ENCODE results near the gene TMED8. TPM values are rescaled to one million over a fixed set of nuclear protein-coding genes. Genes with fewer than 3 reads are reported as not detected.

TMED8 gene
- total and polyA plus RNA-seq, 10 of the 15 experiments (the other 5 are each of a cell fraction or from before 2014, with no cell fraction given) = 7.3 to 39.1 (median 26.1) TPM

DNA sequence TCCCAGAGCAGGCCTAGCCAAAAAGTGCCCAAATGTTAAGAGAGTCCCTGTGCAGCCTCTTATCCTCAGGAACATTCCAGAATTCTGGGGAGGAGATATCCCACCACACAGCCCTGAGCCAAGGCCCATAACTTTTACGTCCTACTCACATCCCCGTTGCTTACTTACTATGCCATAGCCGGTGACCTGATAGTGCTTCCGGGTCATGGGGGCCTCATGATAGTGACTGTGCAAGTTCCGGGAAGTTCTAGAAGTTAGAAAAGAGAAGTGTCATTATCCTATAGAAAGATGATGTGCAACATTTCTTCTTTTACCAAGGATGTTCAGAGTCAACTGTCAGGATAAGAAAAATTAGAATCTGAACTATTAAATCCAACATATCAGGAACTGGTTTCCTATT is 90.3 kb downstream of the TMED8 start:
- no peak overlapping the region for H3K9ac ChIP-seq (ENCODE audit: control insufficient read depth, insufficient read depth, low read length)
- H3K36me3 ChIP-seq (ENCODE audit: control insufficient read depth in 2 of 2, insufficient read depth in 2 of 2, low read length in 1 of 2) = peaks cover 0 to 7% of the 10 kb centered on the region in 2 experiments; a peak in 3 of 4 replicates
- no peaks in the 10 kb centered on the region for H4K20me1 ChIP-seq (ENCODE audit: control insufficient read depth, insufficient read depth)
- intact Hi-C loops (cut with micrococcal nuclease; ENCODE audit: unreplicated experiment) (no loop called here), in situ Hi-C loops (cut with MboI) (no loop called here)
- no peak for FAIRE-seq
- no peak overlapping the region for H2AFZ ChIP-seq (ENCODE audit: control insufficient read depth, low read depth, low read length)
- no peaks in the 10 kb centered on the region for H3K79me2 ChIP-seq (ENCODE audit: control insufficient read depth, insufficient read depth, low read length)
- DNase-seq (ENCODE audit: low read depth, low spot score) = no peak
- CTCF ChIA-PET = interaction anchor here (1.2 to 2.8 kb wide), 3 partner anchors 14 to 133 kb away, joined by 4 to 12 read pairs (median 4); no protein-coding TSS in a partner anchor
- no peak overlapping the region for H3K4me2 ChIP-seq (ENCODE audit: control insufficient read depth, insufficient read depth)
- RAD21 ChIA-PET (ENCODE audit: unreplicated experiment) = no interaction called here
- no peak for ATAC-seq
- H3K27ac ChIP-seq (ENCODE audit: control insufficient read depth, insufficient read depth) = no peak overlapping the region
- WGBS (ENCODE audit: insufficient coverage, insufficient replicate concordance, low lambda C conversion rate, missing lambda C conversion rate) = 99% methylated on average over 5 of the region's 5 CpGs
- TF ChIP-seq MYC (IDR thresholded peaks at IDR 0.05; ENCODE audit: insufficient read depth, insufficient read length, insufficient replicate concordance, low read length, severe bottlenecking) (no peak), ZNF622 (IDR thresholded peaks at IDR 0.05) (no peak), RELA (IDR thresholded peaks at IDR 0.05; ENCODE audit: borderline replicate concordance, partially characterized antibody) (no peak), SPI1 (IDR thresholded peaks at IDR 0.05; ENCODE audit: borderline replicate concordance, insufficient read depth, low read depth, low read length) (no peak), TBL1XR1 (IDR thresholded peaks at IDR 0.05; ENCODE audit: low read depth, low read length) (no peak), BMI1 (IDR thresholded peaks at IDR 0.05; ENCODE audit: borderline replicate concordance) (no peak), ZBED1 (IDR thresholded peaks at IDR 0.05; ENCODE audit: borderline replicate concordance) (no peak), CHD2 (IDR thresholded peaks at IDR 0.05; ENCODE audit: borderline replicate concordance, low read depth, low read length) (no peak), YBX1 (IDR thresholded peaks at IDR 0.05) (no peak), ZZZ3 (IDR thresholded peaks at IDR 0.05; ENCODE audit: control insufficient read depth, insufficient read length, low read depth) (no peak), EP300 (IDR thresholded peaks at IDR 0.05; ENCODE audit: borderline replicate concordance in 1 of 2, control insufficient read depth in 1 of 2, low read depth in 2 of 2, low read length in 2 of 2) (no peak), SP1 (IDR thresholded peaks at IDR 0.05; ENCODE audit: low read depth, low read length) (no peak)
- TF ChIP-seq, protein P1, sequence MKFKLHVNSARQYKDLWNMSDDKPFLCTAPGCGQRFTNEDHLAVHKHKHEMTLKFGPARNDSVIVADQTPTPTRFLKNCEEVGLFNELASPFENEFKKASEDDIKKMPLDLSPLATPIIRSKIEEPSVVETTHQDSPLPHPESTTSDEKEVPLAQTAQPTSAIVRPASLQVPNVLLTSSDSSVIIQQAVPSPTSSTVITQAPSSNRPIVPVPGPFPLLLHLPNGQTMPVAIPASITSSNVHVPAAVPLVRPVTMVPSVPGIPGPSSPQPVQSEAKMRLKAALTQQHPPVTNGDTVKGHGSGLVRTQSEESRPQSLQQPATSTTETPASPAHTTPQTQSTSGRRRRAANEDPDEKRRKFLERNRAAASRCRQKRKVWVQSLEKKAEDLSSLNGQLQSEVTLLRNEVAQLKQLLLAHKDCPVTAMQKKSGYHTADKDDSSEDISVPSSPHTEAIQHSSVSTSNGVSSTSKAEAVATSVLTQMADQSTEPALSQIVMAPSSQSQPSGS (IDR thresholded peaks at IDR 0.05; ENCODE audit: low read length) = no peak
- TF ChIP-seq, protein P2, sequence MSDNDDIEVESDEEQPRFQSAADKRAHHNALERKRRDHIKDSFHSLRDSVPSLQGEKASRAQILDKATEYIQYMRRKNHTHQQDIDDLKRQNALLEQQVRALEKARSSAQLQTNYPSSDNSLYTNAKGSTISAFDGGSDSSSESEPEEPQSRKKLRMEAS (IDR thresholded peaks at IDR 0.05; ENCODE audit: low read depth, low read length) = no peak
- TF ChIP-seq, protein P3, sequence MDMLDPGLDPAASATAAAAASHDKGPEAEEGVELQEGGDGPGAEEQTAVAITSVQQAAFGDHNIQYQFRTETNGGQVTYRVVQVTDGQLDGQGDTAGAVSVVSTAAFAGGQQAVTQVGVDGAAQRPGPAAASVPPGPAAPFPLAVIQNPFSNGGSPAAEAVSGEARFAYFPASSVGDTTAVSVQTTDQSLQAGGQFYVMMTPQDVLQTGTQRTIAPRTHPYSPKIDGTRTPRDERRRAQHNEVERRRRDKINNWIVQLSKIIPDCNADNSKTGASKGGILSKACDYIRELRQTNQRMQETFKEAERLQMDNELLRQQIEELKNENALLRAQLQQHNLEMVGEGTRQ (IDR thresholded peaks at IDR 0.05; ENCODE audit: borderline replicate concordance, low read depth, low read length) = no peak
- SMC1A ChIA-PET (ENCODE audit: uncharacterized antibody, unreplicated experiment) = no interaction called here
- no peak overlapping the region for H3K4me3 ChIP-seq
- no peaks in the 10 kb centered on the region for H3K9me3 ChIP-seq (replicated peaks; ENCODE audit: control insufficient read depth, insufficient read depth, low read length)
- POLR2A ChIA-PET = no interaction called here
- BruUV-seq (replicated peaks) = no TSS peak
- H3K4me1 ChIP-seq (ENCODE audit: control insufficient read depth, insufficient read depth, low read length) = no peaks in the 10 kb centered on the region
- no peaks in the 10 kb centered on the region for H3K27me3 ChIP-seq (replicated peaks in 1 of 2; ENCODE audit: control insufficient read depth in 2 of 2, insufficient read depth in 2 of 2, low read length in 1 of 2)
